Ammon's horn (tissue), 1 donor: ENCODE measurements around the gene HSP90AA1.
"Not testable (repeated sequence)": the region's sequence is repeated elsewhere in the genome, so short reads cannot be mapped to it uniquely, and the experiment has no call there.

Experiments used
- DNase-seq: peaks from one replicate; pipeline ENCODE4 v3.0.0-alpha.2; 2016; ENCODE audit warnings: low spot score

Gene HSP90AA1

DNA sequence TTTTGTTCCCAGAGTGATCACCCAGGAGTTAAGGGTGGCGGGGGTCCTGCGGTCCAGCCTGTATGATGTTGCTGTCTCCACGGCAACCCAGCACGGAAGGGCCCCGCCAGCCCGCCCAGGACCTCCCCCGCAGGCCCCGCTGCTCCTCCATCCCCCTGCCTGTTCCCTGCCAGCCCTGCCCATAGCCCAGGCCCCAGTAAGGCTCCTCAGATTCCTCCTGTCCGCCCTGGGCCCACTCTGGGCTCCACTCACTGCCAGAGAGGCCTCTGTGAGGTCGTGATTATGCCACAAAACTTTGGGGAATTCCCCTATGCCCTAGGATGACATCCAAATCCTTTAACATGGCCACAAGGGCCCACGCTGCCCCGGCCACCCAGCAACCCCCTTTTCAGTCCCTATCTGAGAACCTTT is 20.8 kb downstream of the HSP90AA1 start:
- DNase-seq: no peak

- DNase-seq: not testable (repeated sequence)
Measured at GRCh38 chr14:102064590-102064989, 22.3 kb downstream of the HSP90AA1 start.

DNA sequence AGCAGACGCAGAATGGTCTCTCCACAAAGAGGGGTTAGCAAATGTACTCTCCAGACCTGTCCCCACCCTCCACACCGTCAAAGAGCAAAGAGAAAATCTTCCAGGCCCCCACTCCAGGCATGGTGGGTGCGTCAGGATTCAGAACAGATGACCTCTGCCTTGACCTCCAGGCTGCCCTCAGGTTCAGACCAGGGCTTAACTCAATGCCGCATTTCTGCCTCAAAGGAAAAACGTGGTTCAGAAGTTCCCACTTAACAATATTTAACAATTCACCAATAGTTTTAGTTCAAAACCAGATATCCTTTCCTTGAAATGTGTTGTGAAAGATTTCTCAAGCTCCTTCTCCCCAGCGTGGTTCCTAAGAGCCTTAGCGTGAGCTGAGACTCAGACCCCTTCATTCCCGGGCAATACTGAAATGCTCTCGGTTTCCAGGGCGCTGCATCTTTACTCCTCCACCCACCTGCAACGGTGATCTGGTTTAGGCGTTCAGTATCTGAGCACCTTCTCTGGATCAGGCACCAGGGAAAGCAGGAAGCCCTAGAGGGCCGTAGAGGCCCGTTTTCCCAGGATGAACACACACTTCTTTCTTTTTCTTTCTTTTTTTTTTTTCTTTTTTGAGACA is 22.9 kb downstream of the HSP90AA1 start:
- DNase-seq: no peak

DNA sequence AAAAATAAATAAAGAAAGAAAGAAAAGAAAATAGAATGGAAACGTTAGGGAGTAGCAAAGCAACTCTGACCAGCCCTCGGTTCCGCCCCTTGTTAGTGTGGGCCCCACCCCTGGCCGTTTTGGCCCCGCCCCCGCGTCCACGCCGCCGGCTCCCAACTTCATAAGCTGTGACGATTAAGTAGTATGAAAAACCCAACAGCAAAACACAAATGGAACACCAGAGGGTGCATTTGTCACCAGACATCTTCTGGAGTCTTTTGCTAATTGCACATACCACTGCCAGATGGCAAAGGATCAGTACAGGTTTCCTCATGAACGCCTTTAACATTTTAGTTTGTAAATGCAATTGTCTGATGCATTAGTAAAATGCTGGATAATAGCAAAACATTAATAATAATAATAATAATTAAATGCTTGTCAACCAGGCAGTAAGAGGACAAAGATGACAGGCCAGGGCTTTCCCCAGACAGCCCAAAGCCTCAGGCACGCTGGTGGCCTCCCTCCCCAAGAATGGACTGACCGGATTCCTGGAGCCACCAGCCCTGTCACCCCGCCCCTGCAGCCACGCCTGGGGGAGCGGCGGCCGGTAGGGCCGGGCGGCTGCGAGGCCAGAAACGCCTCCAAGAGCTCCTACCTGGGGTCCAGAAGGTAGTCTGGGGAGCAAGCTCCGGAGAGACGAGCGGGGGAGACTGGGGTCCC is 23.6 kb downstream of the HSP90AA1 start:
- DNase-seq: peak; percentile 78

- DNase-seq: no peak
Measured at GRCh38 chr14:102058961-102059360, 27.9 kb downstream of the HSP90AA1 start.

DNA sequence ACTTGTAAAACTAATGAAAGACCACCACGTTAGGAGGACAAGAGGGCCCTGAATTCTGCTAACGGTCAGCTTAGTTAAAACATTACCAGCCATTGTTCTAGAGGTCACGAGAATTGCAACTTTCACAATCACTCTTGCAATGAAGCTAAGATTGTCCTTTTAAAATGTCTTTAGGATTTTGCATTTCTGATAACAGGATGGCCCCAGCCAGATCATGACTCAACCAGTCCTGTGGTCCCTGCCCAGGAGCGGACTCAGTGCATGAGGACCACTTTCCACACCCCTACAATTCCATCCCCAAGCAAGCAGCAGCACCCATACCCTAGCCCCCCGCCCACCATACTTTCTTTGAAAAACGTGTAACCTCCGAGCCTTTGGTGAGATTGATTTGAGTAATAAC is 28.7 kb downstream of the HSP90AA1 start:
- no peak for DNase-seq

DNA sequence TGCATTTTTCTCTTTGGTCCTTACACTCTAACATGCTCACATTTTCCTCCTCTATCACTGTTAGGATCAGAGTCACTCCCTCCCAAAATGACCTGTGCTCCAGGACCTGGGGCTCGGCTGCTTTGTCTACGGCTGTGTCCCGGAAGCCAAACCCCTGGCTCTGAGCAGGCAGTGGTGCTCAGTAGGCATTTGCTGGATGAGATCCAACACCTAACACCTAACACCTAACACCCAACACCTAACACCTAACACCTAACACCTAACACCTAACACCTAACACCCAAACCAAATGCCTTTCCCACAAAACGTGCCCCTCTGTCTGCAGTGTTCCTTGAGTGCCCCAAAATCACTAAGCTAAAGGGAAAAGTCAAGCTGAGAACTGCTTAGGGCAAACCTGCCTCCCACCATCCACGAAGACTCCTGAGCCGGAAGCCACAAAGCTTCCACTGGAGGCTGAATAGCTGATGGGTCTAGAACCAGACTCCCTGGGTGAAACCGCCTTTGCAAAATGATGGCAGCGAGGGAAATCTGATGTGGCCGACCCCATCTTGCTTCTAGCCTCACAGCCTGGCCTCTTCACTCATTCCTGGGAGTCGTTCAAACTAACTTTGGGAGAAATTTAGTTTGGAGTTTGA is 29.2 kb downstream of the HSP90AA1 start:
- DNase-seq: no peak

GRCh38 chr14:102056694-102057442 is 30.0 kb downstream of the HSP90AA1 start:
- no peak for DNase-seq

GRCh38 chr14:102055181-102055901 is 31.5 kb downstream of the HSP90AA1 start:
- DNase-seq: no peak

- DNase-seq: no peak
Measured at GRCh38 chr14:102052522-102052921, 34.3 kb downstream of the HSP90AA1 start.

- no peak for DNase-seq
Measured at GRCh38 chr14:102050625-102051024, 36.2 kb downstream of the HSP90AA1 start.

- no peak for DNase-seq
Measured at GRCh38 chr14:102050026-102050405, 36.8 kb downstream of the HSP90AA1 start.

GRCh38 chr14:102049258-102050025 is 37.4 kb downstream of the HSP90AA1 start:
- DNase-seq: peak; percentile 63

DNA sequence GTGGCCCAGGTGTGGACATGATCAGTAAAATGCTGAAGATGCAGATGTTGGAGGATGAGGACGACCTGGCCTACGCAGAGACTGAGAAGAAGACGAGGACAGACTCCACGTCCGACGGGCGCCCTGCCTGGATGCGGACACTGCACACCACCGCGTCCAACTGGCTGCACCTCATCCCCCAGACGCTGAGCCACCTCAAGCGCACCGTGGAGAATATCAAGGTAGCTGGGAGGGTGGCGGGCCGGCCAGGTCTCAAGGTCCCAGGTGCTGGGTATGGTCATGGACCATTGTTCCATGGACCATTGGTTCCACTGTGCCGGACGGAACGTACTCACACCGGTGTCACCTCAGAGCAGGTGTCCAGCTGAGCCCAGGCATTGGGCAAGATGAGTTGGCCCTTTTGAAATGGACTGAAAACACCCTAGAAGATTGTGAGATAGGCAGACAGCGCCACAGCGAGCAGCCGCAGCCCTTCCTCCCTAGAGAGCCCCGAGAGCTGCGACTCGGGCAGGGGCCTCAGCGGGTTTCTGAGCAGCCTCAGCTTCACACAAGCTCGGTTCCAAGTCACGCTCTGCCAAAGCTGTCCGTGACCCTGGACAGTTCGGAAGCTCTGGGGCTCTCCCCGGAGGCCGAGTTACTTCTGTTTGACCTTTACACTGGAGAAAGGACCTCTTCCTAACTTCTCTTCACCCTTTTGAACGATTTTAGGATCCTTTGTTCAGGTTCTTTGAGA is 38.9 kb downstream of the HSP90AA1 start:
- DNase-seq: no peak

GRCh38 chr14:102046337-102047278 is 40.2 kb downstream of the HSP90AA1 start:
- peak; percentile 89 for DNase-seq

- no peak for DNase-seq
Measured at GRCh38 chr14:102044566-102044965, 42.3 kb downstream of the HSP90AA1 start.

- peak; percentile 73 for DNase-seq
Measured at GRCh38 chr14:102043251-102044025, 43.4 kb downstream of the HSP90AA1 start.

DNA sequence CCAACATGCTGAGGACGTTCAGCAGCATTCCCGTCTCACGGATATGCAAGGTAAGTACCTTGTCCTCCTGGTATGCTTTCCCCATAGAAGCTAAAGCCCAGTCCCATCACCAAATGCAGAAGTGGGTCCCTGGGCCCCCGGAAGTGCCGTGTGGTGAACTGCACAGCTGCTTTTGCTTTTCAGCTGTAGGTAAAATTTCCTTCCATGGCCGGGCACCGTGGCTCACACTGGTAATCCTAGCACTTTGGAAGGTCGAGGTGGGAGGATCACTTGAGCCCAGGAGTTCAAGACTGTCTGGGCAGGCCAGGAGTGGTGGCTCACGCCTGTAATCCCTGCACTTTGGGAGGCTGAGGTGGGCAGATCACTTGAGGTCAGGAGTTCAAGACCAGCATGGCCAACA is 44.1 kb downstream of the HSP90AA1 start:
- no peak for DNase-seq

DNA sequence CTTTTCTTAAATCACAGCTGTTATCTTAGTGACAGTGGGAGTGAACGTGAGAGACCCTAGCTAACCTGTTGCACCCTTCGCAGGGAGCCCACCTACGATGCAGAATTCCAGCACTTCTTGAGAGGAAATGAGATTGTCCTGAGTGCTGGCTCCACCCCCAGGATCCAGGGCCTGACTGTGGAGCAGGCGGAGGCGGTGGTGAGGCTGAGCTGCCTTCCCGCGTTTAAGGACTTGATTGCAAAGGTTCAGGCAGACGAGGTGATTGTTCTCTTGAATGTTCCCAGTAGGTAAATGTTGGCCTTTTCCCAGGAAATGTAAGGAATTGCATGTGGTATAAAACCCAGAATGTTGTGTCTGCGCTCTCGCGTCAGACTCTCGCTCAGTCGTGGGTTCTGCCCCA is 46.7 kb downstream of the HSP90AA1 start:
- DNase-seq: no peak
